K562 (cell line): Measurements from ENCODE around the gene RET. TPM values are rescaled to one million over a fixed set of nuclear protein-coding genes. Genes with fewer than 3 reads are reported as not detected.

Experiments used
- ATAC-seq: fragments of 200-7000 bp; cut with Tn5 transposase; 3 replicates; pipeline ENCODE4 v1.9.1; 2020; ENCODE audit warnings: moderate library complexity
- BruUV-seq: library from RNA; stranded (reverse); fragments of 400-500 nt; replicated peaks from 2 replicates; lab custom pipeline; 2021; lab: Mats Ljungman, UMichigan
- CTCF ChIA-PET: fragments of 300-600 bp; formaldehyde crosslinking; extraction: SDS; loops from one replicate; lab custom pipeline; 2021; ENCODE audit warnings: low intra/inter-chr PET ratio; lab: Yijun Ruan, JAX
- POLR2A ChIA-PET: fragments of 300-600, 350-650 bp; sonication (Branson Sonifier 250); formaldehyde crosslinking; extraction: SDS; loops from one replicate; lab custom pipeline; 2021; ENCODE audit warnings: antibody characterized with exemption, inconsistent platforms; lab: Yijun Ruan, JAX
- DNase-seq, 4 experiments: peaks; one replicate each; pipeline versions ENCODE4 v3.0.0 to v3.0.0-alpha.2; 2011 to 2018; ENCODE audit warnings: low spot score in 3 of 4, mixed read lengths in 3 of 4; ENCODE audit errors: extremely low read depth in 1 of 4
- FAIRE-seq: peaks from 2 replicates; lab custom pipeline; 2011; peaks lifted over from hg19 to GRCh38; lab: Jason Lieb, UNC
- H2AFZ ChIP-seq: 2 replicates; pipeline ENCODE4 v1.6.0; 2011; ENCODE audit warnings: low read depth, low read length, control low read depth, inconsistent platforms
- H3K27ac ChIP-seq: fragments of 200-600 bp; 3 replicates; pipeline ENCODE4 v1.8.0; 2011; ENCODE audit warnings: low read depth, mild to moderate bottlenecking, control low read depth, inconsistent platforms, low read length, moderate library complexity, mixed read lengths; ENCODE audit errors: extremely low read depth
- H3K27me3 ChIP-seq, 2 experiments: fragments of 300-600 bp in 1 of 2; 2 replicates in 1 of 2; 3 replicates in 1 of 2; pipeline versions ENCODE4 v1.6.0 to v1.8.0; 2011; ENCODE audit warnings: inconsistent platforms in 2 of 2, low read length in 2 of 2, mild to moderate bottlenecking in 1 of 2, mixed read lengths in 1 of 2, moderate library complexity in 1 of 2; ENCODE audit not compliant: control insufficient read depth in 2 of 2, insufficient read depth in 2 of 2
- H3K36me3 ChIP-seq: fragments of 300-600 bp; 3 replicates; pipeline ENCODE4 v1.8.0; 2011; ENCODE audit warnings: mild to moderate bottlenecking, low read length, inconsistent platforms; ENCODE audit not compliant: control insufficient read depth, insufficient read depth
- H3K4me1 ChIP-seq, 2 experiments: fragments of 200-600 bp in 1 of 2; replicated peaks in 1 of 2; 2 replicates in 1 of 2; 3 replicates in 1 of 2; pipeline versions ENCODE4 v1.5.1 to v1.8.0; 2011; ENCODE audit warnings: inconsistent platforms in 2 of 2, low read length in 2 of 2, mild to moderate bottlenecking in 1 of 2, mixed read lengths in 1 of 2, moderate library complexity in 1 of 2; ENCODE audit not compliant: control insufficient read depth in 2 of 2, insufficient read depth in 2 of 2
- H3K4me2 ChIP-seq: 2 replicates; pipeline ENCODE4 v1.6.1; 2011; ENCODE audit warnings: low read length, control low read depth, inconsistent platforms, mixed read lengths; ENCODE audit not compliant: insufficient read depth
- H3K4me3 ChIP-seq: fragments of 200-600 bp; sonication (generic), shearing (Covaris generic); 2 replicates; pipeline ENCODE4 v1.5.1; 2016; ENCODE audit warnings: control low read depth, inconsistent platforms
- H3K79me2 ChIP-seq: fragments of 200-600 bp; 3 replicates; pipeline ENCODE4 v1.8.0; 2011; ENCODE audit warnings: low read length, inconsistent platforms; ENCODE audit not compliant: control insufficient read depth, insufficient read depth
- H3K9ac ChIP-seq, 2 experiments: 2 replicates each; pipeline versions ENCODE4 v1.6.0 to v1.6.1; 2011; ENCODE audit warnings: low read depth in 2 of 2, low read length in 2 of 2, control low read depth in 1 of 2, inconsistent platforms in 1 of 2, mild to moderate bottlenecking in 1 of 2, mixed read lengths in 1 of 2; ENCODE audit not compliant: insufficient read depth in 1 of 2
- H3K9me1 ChIP-seq: one replicate; pipeline ENCODE4 v1.6.0; 2011; ENCODE audit warnings: inconsistent platforms, mild to moderate bottlenecking, low read length, moderate library complexity; ENCODE audit not compliant: control insufficient read depth, insufficient read depth
- H3K9me3 ChIP-seq: replicated peaks from 2 replicates; pipeline ENCODE4 v1.5.1; 2011; ENCODE audit warnings: low read depth, low read length, inconsistent platforms; ENCODE audit not compliant: control insufficient read depth, insufficient read depth
- H4K20me1 ChIP-seq: replicated peaks from 2 replicates; pipeline ENCODE4 v1.6.1; 2011; ENCODE audit warnings: low read length, inconsistent platforms, mixed read lengths; ENCODE audit not compliant: control insufficient read depth, insufficient read depth
- AFF4 ChIP-seq: sonication (generic); formaldehyde crosslinking; IDR thresholded peaks from 2 replicates; pipeline ENCODE4 v1.8.0; 2023; ENCODE audit warnings: mild to moderate bottlenecking, missing genetic modification reagents
- HDAC3 ChIP-seq: fragments of 450-650 bp; IDR thresholded peaks from 2 replicates; pipeline ENCODE4 v1.6.1; 2018; ENCODE audit warnings: borderline replicate concordance, mild to moderate bottlenecking, moderate library complexity; ENCODE audit not compliant: partially characterized antibody
- SIRT6 ChIP-seq: IDR thresholded peaks from one replicate; pipeline ENCODE4 v1.6.1; 2012; ENCODE audit warnings: low read depth, mild to moderate bottlenecking, control low read depth, inconsistent platforms, low read length, moderate library complexity
- ZBTB11 ChIP-seq, 3 experiments: fragments of 200-800 bp in 1 of 3; fragments of 250-450 bp in 1 of 3; fragments of 450-650 bp in 1 of 3; sonication (Bioruptor Pico) in 1 of 3; sonication (Bioruptor generic) in 1 of 3; formaldehyde crosslinking in 1 of 3; IDR thresholded peaks; 2 replicates each; pipeline versions ENCODE4 v1.6.1 to v1.8.0; 2016 to 2022; ENCODE audit warnings: mild to moderate bottlenecking in 2 of 3, missing genetic modification characterization in 2 of 3, missing compliant biosample characterization in 1 of 3, moderate library complexity in 1 of 3
- ZNF197 ChIP-seq: fragments of 200-800 bp; sonication (Bioruptor generic); IDR thresholded peaks from 2 replicates; pipeline ENCODE4 v1.6.1; 2016; ENCODE audit warnings: low read depth, missing genetic modification characterization, missing compliant biosample characterization
- ZNF280B ChIP-seq: fragments of 250-450 bp; sonication (Bioruptor Pico); IDR thresholded peaks from 2 replicates; pipeline ENCODE4 v1.5.1; 2021; ENCODE audit warnings: mild to moderate bottlenecking
- WGBS: fragments of 100-300 bp; shearing (Covaris generic); methylation state at CpG from one replicate; pipeline ENCODE4 v1.1.6; 2016; ENCODE audit warnings: low coverage, mixed read lengths; ENCODE audit not compliant: insufficient coverage; ENCODE audit errors: missing lambda C conversion rate; 5-methylcytosine and 5-hydroxymethylcytosine counted together
- in situ Hi-C: fragments of 300-500 bp; cut with MboI; formaldehyde crosslinking; loops from 4 replicates; pipeline ENCODE4 v1.15.0; 2018; ENCODE audit warnings: inconsistent platforms, mixed read lengths
- intact Hi-C: fragments of 100-400 bp; cut with micrococcal nuclease; formaldehyde crosslinking; loops from 2 replicates; pipeline ENCODE4 v1.14.2; 2022
- polyA plus RNA-seq, 8 experiments: library from polyadenylated mRNA; depleted of rRNA in 4 of 8; stranded (reverse) in 5 of 8; unstranded in 3 of 8; fragments of >200 nt; fragmentation: Nextera tagmentation in 2 of 8; fragmentation: Illumina TruSeq in 1 of 8; extraction: Ambion mirVana in 2 of 8; extraction: Trizol in 1 of 8; gene quantifications; 2 replicates each; pipeline versions ENCODE4 v1.2.1 to v1.2.3, GENCODE V29; 2011 to 2014; ENCODE audit warnings: inconsistent platforms in 1 of 8, missing spikeins in 1 of 8
- total RNA-seq, 7 experiments: library from RNA; depleted of rRNA in 6 of 7; stranded (reverse); fragments of >200 nt in 6 of 7; fragmentation: Illumina TruSeq in 2 of 7; extraction: Trizol in 2 of 7; gene quantifications; 2 replicates each; pipeline versions ENCODE4 v1.2.1 to v1.2.3, GENCODE V29; 2011 to 2021; ENCODE audit warnings: low replicate concordance in 1 of 7

RET gene
- total and polyA plus RNA-seq, 9 of the 15 experiments (the other 6 are each of a cell fraction or from before 2014, with no cell fraction given): 0.04 to 0.05 TPM; not detected in 7

- TF ChIP-seq HDAC3 (no peak), ZNF280B (CRISPR knock-in tag) (no peak), ZNF197 (no peak), AFF4 (CRISPR knock-in tag) (no peak), SIRT6 (no peak), ZBTB11 (CRISPR knock-in tag; IDR thresholded peaks at IDR 0.05) (no peak)
- TF ChIP-seq, all 486 proteins: peak for 0
- Histone ChIP-seq H3K27me3 (peaks cover 23 to 93% of the 10 kb centered on the region in 2 experiments; a peak in 4 of 5 replicates), H3K9me3 (no peaks in the 10 kb centered on the region), H3K4me3 (no peak overlapping the region), H3K9ac (no peak overlapping the region), H3K36me3 (no peaks in the 10 kb centered on the region), H3K4me1 (peaks cover 0 to 21% of the 10 kb centered on the region in 2 experiments; a peak in 1 of 5 replicates), H3K9me1 (no peaks in the 10 kb centered on the region), H4K20me1 (peaks cover 12% of the 10 kb centered on the region), H3K4me2 (no peak overlapping the region), H3K79me2 (no peaks in the 10 kb centered on the region), H2AFZ (no peak overlapping the region), H3K27ac (no peak overlapping the region)
- POLR2A ChIA-PET: no interaction called here
- no peak for ATAC-seq
- intact Hi-C loops (no loop called here), in situ Hi-C loops (no loop called here)
- CTCF ChIA-PET: no interaction called here
- no TSS peak for BruUV-seq
- DNase-seq: no peak
- no peak for FAIRE-seq
- 3% methylated on average over 9 of the region's 10 CpGs for WGBS
Observed at GRCh38 chr10:43116596-43116995, 39.7 kb downstream of the RET start.
